DND-41 (cell line): Measurements from ENCODE around the gene PRICKLE2.

Experiments
- EZH2 ChIP-seq: IDR thresholded peaks from 3 replicates; pipeline ENCODE4 v1.6.1; 2012; ENCODE audit warnings: borderline replicate concordance, low read depth, mild to moderate bottlenecking, moderate library complexity, low read length, inconsistent platforms; ENCODE audit not compliant: severe bottlenecking
- TF ChIP-seq, protein P1 (sequence below): IDR thresholded peaks from 2 replicates; pipeline ENCODE4 v1.5.1; 2012; ENCODE audit warnings: borderline replicate concordance, low read length, moderate library complexity, mild to moderate bottlenecking; ENCODE audit not compliant: poor library complexity, severe bottlenecking; ENCODE audit errors: extremely low read depth

DNA sequence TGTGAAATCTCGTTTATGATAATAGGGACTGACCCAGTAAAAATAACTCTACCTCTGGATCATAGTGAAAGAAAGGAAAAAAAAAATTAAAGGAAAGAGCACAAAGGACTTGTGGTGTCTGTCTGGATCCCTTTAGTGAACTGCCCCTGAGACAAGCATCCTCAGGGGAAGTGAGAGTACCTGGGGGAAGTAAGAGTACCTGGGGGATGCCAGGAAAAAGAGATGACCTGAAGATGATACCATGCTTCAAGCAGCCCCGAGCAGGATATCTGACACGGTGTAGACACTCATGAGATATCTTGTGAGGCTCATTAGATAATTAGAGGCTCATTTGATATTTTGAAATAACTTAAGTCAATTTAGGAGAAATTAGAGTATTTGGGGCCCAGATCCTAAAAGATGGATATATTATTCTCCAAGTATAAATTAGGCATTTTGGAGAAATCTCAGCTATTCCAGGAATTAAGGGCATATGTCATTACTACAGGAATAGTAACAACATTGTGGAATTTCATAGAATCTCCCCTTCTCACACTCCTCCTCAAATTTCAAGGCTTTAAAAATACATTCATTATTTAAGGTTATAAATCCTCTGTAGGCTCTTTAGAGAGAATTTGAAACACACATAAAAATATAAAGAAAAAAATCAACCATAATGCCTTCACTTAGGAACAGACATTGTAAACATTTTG is 165.6 kb downstream of the PRICKLE2 start:
- TF ChIP-seq, protein P1, sequence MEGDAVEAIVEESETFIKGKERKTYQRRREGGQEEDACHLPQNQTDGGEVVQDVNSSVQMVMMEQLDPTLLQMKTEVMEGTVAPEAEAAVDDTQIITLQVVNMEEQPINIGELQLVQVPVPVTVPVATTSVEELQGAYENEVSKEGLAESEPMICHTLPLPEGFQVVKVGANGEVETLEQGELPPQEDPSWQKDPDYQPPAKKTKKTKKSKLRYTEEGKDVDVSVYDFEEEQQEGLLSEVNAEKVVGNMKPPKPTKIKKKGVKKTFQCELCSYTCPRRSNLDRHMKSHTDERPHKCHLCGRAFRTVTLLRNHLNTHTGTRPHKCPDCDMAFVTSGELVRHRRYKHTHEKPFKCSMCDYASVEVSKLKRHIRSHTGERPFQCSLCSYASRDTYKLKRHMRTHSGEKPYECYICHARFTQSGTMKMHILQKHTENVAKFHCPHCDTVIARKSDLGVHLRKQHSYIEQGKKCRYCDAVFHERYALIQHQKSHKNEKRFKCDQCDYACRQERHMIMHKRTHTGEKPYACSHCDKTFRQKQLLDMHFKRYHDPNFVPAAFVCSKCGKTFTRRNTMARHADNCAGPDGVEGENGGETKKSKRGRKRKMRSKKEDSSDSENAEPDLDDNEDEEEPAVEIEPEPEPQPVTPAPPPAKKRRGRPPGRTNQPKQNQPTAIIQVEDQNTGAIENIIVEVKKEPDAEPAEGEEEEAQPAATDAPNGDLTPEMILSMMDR: no peak
- TF ChIP-seq EZH2: no peak
